Measurements from ENCODE around the gene TNFSF8.

DNA sequence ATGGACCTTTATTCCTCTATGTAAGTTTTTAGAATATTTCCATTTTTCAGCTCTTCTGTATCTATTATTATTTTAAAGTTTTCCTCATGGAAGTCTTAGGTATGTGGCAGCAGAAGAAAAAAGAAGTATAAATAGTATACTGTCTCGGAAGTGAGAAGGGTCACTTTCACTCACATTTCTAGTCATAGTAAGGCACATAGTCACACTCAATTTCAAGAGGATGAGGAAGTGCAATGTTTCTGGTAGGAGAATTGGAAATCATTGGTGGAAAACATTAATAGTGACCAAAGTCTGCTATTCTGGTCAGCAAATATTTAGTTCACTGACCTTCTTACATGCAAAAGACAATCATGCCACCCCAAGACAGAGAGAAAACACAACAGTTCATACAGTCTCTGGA is 35.2 kb upstream of the TNFSF8 start:
- TF ChIP-seq, protein P1, sequence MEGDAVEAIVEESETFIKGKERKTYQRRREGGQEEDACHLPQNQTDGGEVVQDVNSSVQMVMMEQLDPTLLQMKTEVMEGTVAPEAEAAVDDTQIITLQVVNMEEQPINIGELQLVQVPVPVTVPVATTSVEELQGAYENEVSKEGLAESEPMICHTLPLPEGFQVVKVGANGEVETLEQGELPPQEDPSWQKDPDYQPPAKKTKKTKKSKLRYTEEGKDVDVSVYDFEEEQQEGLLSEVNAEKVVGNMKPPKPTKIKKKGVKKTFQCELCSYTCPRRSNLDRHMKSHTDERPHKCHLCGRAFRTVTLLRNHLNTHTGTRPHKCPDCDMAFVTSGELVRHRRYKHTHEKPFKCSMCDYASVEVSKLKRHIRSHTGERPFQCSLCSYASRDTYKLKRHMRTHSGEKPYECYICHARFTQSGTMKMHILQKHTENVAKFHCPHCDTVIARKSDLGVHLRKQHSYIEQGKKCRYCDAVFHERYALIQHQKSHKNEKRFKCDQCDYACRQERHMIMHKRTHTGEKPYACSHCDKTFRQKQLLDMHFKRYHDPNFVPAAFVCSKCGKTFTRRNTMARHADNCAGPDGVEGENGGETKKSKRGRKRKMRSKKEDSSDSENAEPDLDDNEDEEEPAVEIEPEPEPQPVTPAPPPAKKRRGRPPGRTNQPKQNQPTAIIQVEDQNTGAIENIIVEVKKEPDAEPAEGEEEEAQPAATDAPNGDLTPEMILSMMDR (IDR thresholded peaks at IDR 0.05; ENCODE audit: low read length), result no peak
- no peak for TF ChIP-seq EZH2 (IDR thresholded peaks at IDR 0.05; ENCODE audit: borderline replicate concordance, low read length)

All from OCI-LY1 (cell line).